ENCODE results near the gene PLVAP.
A peak's percentile ranks its signal among the peaks of the same experiment; 100 is the strongest.

Gene PLVAP

GRCh38 chr19:17332677-17333581 is 44.2 kb downstream of the PLVAP start:
- peak; percentile 25 for DNase-seq

GRCh38 chr19:17332360-17332676 is 44.8 kb downstream of the PLVAP start:
- no peak for DNase-seq

- no peak for DNase-seq
Measured at GRCh38 chr19:17331045-17331558, 46.0 kb downstream of the PLVAP start.

- DNase-seq, result no peak
Measured at GRCh38 chr19:17330262-17331044, 46.7 kb downstream of the PLVAP start.

GRCh38 chr19:17329366-17330261 is 47.5 kb downstream of the PLVAP start:
- no peak for DNase-seq

- peak; percentile 31 for DNase-seq
Measured at GRCh38 chr19:17328517-17329365, 48.4 kb downstream of the PLVAP start.

GRCh38 chr19:17327654-17328516 is 49.3 kb downstream of the PLVAP start:
- DNase-seq, result peak; percentile 44

GRCh38 chr19:17327068-17327653 is 50.0 kb downstream of the PLVAP start:
- no peak for DNase-seq

- DNase-seq, result no peak
Measured at GRCh38 chr19:17326595-17326966, 50.6 kb downstream of the PLVAP start.

- DNase-seq, result no peak
Measured at GRCh38 chr19:17325881-17326594, 51.1 kb downstream of the PLVAP start.

- DNase-seq, result no peak
Measured at GRCh38 chr19:17325133-17325532, 52.0 kb downstream of the PLVAP start.

- DNase-seq, result no peak
Measured at GRCh38 chr19:17324357-17325114, 52.6 kb downstream of the PLVAP start.

GRCh38 chr19:17323964-17324332 is 53.2 kb downstream of the PLVAP start:
- DNase-seq, result no peak

- DNase-seq, result no peak
Measured at GRCh38 chr19:17323300-17323963, 53.7 kb downstream of the PLVAP start.

GRCh38 chr19:17322854-17323253 is 54.3 kb downstream of the PLVAP start:
- no peak for DNase-seq

- no peak for DNase-seq
Measured at GRCh38 chr19:17321655-17322489, 55.3 kb downstream of the PLVAP start.

- DNase-seq, result no peak
Measured at GRCh38 chr19:17320435-17320834, 56.7 kb downstream of the PLVAP start.
